ENCODE measurements around the gene MYMK.
"Not testable (repeated sequence)": the region's sequence is repeated elsewhere in the genome, so short reads cannot be mapped to it uniquely, and the experiment has no call there.

MYMK gene, protein sequence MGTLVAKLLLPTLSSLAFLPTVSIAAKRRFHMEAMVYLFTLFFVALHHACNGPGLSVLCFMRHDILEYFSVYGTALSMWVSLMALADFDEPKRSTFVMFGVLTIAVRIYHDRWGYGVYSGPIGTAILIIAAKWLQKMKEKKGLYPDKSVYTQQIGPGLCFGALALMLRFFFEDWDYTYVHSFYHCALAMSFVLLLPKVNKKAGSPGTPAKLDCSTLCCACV

DNA sequence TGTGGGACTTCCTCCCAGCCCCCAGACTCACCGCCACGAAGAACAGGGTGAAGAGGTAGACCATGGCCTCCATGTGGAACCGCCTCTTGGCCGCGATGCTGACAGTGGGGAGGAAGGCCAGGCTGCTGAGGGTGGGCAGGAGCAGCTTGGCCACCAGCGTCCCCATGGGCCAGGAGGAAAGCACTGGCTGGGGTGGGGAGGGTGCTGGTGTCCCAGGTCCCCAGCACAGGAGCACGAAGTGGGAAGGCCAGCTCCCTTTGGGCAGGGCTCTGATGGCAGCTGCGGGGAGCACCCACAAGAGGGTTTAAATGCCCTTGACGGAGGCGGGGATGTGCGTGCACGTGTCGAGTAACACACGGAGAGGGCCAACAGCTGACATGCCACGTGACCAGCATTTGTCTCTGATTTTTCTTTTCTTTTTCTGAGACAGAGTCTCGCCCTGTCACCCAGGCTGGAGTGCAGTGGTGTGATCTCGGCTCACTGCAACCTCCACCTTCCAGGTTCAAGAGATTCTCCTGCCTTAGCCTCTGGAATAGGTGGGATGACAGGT, at the start of gene MYMK:
MYMK (minus strand) TSS at position 281 of the 550 bp plus-strand sequence; CDS start at position 166, 115 bp downstream.
- DNase-seq = no peak

DNA sequence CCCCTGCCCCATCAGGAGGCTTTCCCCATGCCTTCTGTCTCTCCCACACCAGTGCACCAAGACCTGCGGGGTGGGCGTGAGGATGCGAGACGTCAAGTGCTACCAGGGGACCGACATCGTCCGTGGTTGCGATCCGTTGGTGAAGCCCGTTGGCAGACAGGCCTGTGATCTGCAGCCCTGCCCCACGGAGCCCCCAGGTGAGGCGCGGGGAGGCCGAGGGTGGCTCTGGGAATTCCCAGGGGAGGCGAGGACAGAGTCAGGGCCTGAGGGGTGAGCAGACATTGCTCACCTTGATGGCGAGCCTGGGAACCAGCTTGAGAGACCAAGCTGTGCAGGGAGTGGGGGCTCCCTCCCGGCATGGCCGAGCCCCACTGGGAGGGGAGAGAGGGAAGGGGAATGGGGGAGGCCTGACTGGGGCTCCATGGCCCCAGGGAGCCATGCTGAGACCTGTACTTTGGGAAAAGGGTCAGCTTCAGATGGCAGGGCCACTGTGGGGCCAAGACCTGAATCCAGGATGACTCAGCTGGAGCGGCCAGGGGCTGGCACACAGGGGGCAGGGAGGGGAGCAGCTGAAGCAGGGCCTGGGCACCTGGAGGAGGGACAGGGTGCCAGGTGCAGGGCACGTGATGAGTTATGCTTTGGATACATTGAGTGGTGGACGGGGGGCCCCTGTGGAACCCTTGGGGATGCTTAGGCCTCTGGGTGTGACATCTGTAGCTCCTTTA, 49.2 kb upstream of the MYMK start:
- DNase-seq = no peak

DNA sequence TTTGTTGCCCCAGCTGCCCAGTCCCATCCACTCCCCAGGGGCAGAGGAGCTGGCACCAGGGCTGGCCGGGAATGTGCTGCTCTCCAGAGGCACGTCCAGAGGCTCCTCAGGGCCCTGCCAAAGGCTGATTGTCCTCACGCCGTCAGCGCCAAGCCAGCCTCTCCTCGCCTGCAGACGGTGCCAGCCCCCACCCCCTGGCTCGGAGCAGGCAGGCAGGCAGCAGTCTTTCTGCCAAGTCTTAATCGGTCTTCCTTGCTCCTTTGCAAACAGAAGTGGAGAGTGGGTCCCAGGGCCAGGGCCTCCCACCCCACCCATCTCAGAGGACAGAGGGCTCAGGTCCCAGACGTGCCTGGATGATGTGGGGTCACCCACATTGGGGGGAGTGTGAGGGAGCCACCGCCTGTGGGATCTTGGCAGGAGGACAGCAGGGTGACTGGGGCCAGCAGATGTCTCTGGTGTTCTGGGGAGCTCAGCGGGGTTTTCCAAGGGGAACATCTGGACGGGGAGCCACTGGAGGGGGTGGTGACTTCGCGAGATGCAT, 48.1 kb upstream of the MYMK start:
- no peak for DNase-seq

DNA sequence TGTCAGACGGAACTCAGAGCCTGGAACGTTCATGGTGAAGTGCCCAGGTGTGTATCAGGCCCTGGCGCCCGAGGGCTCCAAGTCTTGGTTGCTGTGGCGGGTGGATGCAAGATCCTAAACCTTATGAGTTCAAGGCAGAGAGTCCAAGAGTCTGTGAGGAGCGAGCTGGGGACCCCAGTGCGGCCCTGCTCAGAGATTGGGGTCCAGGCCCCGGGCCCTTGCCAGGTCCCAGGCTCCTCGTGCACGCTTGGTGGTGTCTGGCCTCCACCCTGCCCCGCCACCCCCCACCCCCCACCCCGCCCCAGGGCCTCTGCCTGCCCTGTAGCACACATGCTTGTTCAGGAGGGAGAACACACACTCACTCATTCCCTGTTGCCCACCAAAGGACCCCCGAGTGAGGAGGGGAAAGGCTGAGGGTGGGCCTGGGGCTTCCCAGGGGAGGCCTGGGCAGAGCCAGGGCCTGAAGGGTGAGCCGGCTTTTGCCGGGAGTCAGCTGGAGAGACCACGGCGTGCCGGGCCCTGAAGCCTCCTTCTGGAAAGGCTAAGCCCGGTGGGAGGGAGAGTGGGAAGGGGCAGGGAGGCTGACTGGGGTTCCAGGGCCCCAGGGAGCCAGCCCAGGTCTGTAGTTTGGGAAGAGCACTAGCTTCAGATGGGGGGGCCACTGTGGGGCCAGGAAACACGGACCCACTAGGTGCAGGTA, 47.3 kb upstream of the MYMK start:
- DNase-seq = no peak

DNA sequence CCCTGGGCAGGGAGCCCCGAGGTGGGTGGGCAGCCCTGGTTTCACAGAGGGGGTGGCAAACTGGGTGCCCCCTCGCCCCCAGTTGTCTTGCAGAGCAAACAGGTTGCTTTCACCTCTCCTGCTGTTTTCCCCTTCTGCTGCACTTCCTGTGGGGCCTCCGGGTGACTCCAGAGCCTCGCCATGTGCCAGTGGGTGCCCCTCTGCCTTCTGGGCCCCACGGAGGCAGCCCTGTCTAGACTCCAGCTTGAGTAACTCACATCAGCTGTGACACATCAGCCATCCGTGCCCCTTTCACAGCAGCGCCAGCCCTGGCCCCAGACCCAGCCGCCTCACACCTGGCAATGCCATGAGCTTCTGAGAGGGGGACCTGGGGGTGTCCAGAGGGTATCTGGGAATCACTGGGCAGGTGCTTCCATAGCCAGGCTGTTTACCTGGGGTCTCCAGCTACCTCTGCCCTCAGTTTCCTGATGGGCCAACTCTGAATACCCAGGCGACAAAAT, 46.7 kb upstream of the MYMK start:
- DNase-seq = no peak

DNA sequence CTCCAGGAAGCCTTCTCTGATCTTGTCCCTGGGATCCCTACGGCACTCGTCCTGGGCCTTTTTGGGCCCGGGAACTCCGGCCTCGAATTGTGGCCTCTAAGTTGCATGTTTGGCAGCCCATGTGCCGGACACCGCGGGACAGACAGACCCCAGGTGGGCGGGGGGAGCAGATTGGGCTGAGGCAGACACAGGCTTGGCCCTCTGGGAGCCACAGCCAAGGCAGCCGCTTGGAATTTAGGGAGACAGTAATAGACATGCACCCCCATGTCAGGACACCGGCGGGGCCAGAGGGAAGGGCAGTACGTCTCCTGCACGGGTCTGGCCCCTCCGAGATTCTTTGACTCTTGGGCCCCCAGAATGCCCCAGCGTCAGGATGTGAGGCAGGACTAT, 45.9 kb upstream of the MYMK start:
- no peak for DNase-seq

DNA sequence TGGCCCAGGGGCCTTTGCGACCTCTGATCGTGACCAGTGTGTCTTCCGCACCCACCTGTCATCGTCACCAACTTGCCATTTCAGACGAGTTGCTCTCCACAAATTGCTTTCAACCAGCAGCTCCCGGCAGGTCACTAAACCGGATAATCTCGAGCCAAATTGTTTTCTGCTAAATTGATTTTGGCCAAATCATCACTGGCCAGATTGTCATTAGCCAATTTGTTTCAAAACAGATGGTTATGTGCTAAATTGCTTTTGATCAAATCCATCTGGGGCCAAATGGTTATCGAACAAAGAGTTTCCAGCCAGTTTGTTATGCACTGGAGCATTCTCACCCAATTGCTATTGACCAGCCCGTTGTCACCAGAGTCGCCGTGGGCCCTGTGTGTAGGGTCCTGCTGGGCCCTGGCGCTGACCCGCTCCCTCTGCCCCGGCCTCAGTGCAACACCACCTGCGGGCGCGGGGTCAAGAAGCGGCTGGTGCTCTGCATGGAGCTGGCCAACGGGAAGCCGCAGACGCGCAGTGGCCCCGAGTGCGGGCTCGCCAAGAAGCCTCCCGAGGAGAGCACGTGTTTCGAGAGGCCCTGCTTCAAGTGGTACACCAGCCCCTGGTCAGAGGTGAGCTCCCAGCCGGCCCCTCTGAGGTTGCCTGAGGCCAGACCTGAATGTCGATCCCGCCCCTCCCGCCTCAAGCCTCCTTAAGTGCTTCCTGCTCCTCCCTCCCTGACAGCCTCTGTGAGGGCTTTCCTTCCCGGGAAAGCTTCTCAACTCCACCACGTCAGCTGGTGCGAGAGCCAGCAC, 45.3 kb upstream of the MYMK start:
- DNase-seq = no peak

DNA sequence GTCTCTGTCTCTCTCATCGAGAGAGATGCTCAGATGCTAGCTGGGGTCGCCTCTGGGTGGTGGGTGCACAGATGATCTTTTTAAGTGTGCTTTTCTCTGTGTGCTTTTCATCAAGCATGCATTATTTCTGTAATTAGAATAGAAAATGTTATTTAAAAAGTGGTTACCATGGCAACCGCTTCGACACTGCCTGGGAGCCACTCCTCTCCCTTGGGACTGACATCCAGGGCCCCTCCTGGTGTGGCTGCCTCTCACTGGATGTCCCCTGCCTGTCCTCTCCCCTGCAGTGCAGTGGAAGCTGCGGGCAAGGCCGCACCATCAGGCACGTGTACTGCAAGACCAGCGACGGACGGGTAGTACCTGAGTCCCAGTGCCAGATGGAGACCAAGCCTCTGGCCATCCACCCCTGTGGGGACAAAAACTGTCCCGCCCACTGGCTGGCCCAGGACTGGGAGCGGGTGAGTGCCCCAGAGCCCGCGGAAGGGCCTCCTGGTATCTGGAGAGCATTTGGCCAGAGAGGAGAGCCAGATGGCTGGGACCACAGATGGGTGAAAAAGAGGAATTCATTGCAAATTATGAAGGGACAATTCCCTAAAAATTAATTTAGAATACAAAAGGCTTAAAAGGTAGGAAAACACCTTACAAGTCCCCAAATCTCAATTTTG, 44.5 kb upstream of the MYMK start:
- no peak for DNase-seq

DNA sequence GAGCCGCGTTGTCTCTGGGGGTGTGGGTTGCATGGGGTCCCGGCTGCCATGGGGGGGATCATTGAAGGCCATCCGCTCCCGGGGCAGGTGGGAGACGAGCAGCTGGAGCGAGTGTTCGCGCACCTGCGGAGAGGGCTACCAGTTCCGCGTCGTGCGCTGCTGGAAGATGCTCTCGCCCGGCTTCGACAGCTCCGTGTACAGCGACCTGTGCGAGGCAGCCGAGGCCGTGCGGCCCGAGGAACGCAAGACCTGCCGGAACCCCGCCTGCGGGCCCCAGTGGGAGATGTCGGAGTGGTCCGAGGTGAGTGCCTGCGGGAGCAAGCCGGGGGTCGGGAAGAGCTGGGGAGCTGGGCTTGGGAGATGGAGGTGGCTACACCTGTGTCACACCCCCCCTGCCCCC, 43.4 kb upstream of the MYMK start:
- DNase-seq = no peak

DNA sequence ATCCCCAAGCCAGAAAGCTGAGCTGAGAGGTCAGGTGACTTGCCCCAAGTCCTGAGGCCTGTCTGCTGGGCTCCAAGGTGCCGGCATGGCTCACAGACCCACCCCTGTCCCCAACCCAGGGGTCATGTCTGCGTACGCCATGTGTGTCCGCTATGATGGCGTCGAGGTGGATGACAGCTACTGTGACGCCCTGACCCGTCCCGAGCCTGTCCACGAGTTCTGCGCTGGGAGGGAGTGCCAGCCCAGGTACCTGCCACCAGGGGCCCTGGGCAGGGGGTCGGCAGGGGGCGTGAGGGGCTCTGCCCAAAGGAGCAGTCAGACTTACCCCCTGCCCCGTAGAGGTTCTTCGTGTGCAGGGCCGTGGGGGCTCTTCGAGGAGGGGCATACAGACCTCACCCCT, 42.1 kb upstream of the MYMK start:
- DNase-seq = no peak

DNA sequence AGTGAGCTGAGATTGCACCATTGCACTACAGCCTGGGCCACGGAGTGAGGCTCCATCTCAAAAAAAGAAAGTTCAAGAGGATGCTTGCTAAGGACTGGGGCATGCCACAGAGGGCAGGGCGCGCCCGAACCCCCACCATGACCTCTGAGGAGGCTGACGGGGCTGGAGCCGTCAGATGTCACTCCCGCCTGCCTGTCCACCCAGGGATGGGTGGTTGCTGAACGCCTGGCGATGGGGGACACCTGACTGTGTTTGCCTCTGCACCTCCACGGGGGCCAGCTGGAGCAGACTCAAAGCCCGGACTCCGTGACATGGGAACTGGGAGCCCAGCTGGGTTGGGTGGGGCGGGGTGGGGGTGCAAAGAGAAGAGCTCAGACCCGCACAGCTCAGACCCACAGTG, 41.6 kb upstream of the MYMK start:
- no peak for DNase-seq

DNA sequence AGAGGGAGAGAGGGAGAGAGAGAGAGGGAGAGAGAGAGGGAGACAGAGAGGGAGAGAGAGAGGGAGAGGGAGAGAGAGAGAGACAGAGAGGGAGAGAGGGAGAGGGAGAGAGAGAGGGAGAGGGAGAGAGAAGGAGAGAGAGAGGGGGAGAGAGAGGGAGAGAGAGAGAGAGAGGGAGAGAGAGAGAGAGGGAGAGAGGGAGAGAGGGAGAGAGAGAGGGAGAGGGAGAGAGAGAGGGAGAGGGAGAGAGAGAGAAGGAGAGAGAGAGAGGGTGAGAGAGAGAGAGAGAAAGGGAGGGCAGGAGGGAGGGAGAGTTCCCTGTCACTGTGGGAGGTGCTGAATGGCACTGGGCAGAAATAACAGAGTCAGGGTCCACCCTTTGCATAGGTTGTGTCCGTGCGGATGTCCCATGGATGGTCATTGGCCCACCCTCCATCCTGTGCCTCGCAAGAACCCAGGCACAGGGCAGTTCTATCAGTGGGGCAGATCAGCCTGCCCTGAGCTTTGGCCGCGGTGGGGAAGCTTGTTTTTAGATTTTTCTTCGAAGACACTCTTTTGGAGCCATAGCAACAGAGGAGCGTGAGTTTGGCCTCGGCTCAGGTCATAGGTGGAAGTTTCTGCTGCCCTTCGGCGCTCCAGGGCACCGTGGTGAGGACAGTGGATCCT, 39.8 kb upstream of the MYMK start:
- DNase-seq = no peak

DNA sequence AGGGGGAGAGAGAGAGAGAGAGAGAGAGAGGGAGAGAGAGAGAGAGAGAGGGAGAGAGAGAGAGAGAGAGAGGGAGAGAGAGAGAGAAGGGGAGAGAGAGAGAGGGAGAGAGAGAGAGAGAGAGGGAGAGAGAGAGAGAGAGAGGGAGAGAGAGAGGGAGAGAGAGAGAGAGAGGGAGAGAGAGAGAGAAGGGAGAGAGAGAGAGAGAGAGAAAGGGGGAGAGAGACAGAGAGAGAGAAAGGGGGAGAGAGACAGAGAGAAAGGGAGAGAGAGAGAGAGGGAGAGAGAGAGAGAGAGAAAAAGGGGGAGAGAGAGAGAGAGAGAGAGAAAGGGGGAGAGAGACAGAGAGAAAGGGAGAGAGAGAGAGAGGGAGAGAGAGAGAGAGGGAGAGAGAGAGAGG, 39.1 kb upstream of the MYMK start:
- DNase-seq = not testable (repeated sequence)

DNA sequence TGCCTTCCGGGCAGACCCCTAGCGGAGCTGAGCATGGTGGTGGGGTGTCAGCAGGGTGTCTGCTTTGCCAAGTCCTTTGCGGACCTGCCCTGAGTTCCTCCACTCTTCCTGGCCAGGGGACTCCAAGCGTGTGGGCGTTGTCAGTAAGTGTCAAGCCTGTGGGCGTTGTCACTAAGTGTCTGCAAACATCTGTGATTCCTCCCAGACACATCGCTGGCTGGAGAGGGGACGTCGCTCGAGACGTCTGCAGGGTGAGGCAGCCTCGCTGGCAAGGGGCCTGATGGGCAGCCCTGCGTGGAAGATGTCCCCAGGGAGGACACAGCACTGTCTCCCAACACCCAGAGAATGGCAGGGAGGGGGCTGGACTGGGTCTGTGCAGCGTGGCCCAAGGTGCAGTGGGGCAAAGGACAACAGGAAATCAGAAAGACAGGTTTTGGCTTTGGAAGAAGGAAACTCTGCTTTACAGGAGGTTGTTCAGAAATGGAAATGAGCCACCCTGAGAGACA, 38.6 kb upstream of the MYMK start:
- DNase-seq = no peak

DNA sequence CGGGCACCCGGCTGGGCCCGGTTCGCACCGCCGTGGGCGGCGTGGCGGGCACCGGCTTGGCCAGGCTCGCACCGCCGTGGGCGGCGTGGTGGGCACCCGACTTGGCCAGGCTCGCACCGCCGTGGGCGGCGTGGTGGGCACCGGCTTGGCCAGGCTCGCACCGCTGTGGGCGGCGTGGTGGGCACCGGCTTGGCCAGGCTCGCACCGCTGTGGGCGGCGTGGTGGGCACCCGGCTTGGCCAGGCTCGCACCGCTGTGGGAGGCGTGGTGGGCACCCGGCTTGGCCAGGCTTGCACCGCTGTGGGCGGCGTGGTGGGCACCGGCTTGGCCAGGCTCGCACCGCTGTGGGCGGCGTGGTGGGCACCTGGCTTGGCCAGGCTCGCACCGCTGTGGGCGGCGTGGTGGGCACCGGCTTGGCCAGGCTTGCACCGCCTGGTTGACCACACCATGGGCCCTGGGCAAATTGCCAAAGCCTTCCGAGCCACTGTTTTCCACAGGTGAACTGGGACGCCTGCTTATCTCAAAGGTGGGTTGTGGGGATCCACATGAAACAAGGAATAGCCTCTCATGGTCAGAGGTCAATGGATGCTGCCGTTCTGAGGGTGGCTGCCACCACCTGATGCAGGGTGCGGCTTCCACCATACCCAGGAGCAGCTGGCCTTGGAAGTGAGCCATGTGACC, 38.0 kb upstream of the MYMK start:
- no peak for DNase-seq

DNA sequence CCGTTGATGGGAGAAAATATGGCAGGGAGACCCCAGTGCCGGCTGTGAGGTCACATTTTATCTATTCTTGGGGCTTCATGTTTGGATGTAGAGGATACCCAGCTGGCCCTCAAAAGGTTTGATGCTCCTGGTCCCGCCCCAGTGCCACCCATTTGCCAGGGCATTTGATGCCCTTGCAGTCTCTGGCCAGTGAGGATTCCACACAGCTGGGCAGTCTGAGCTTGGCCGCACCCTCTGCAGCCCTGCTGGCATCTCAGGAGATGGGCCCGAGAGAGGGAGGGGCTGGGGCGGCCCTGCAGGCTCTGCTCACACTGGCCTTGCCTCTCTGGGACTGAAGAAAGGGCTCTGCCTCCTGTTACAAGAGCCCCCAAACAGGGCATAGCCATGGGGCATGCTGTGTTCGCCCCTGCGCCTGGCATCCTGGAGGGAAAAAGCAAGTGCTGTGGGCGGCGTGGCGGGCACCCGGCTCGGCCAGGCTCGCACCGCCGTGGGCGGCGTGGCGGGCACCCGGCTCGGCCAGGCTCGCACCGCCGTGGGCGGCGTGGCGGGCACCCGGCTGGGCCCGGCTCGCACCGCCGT, 37.3 kb upstream of the MYMK start:
- no peak for DNase-seq

DNA sequence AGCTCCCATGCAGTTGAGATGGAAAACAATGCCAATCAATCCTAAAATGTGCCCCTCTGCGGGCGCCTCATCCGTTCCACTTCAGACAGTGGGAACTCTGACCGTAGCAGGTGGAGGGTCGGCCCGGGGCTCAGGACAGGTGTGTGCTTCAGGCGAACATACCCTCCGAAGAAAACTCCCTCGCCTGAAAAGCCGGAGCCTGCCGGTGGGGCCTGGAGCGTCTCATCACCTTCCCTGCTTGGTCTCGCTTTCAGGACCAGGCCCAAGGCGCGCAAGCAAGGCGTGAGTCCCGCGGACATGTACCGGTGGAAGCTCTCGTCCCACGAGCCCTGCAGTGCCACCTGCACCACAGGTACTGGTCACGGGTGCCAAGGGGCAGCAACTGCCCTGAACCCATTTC, 36.2 kb upstream of the MYMK start:
- DNase-seq = no peak

DNA sequence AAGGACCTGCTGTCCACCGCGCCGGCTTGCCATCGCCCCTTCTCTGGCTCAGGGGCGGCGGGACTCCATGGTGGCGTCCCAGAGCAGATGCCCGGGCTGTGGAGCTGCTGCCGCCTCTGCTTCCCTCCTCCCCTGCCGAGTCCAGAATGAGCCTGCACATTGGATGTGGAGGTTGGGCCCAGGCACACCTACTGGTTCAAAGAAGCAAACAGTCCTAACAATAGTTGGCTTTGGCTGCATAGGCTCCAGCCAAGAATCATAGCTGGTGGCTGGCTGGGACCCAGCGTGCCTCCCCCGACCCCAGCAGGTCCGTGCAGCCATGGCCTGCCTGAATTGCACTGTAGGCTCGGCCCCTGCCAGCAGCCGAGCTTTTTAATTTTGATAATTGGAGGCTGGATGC, 35.6 kb upstream of the MYMK start:
- no peak for DNase-seq

DNA sequence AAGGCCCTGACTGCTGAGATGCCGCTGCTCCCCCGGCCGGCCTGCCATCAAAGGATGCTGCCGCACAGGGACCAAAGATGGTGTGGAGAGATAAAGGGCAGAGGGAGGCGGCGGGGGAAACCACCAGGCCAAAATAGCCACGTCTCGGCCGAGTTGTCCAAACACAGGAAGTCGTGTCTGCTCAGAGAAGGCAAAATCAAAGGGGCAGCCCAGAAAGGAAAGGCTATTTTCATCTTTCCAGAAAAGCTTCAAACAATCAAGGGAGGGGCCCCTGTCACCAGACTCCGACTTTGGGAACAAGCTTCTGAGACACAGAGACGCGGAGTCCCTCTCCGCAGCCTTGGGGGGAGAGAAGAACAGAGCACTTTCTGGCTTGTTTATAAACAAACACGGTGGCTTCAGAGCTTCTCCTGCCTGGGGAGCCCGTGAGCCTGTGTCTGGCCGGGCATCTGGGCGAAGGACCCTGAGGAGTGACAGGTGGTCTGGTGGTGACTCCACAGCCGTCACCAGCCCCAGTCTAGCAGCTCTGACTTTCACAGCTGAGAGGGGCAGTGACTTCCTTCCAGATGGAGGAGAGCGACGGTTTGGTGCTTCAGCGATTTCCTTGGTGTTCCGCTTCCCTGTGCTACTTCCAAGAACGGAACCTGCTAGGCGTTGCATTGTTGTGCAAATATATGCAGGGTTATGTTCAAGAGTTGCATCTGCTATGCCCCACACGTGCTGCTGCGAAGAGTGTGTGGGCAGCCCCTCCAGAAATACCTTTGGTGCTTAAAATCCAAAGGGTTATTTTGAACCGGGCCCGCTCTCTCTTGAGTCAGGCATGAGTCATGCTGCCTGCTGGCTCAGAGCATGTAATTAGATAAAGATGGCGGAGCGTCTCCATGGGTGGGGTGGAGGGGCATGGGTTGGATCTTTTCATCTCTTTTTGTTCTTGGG, 33.7 kb upstream of the MYMK start:
- DNase-seq = no peak

Measured in NCI-H1436 (cell line).